SU-DHL-6 (cell line): ENCODE data around the gene VPS13A.

Source experiments
- H2AFZ ChIP-seq: fragments of 200-600 bp; sonication (generic); 2 replicates; pipeline ENCODE4 v1.6.1; 2014; ENCODE audit warnings: low read depth, mild to moderate bottlenecking, moderate library complexity, mixed read lengths, antibody characterized with exemption, low read length; ENCODE audit not compliant: severe bottlenecking
- H3F3A ChIP-seq: fragments of 200-600 bp; shearing (Covaris generic); 2 replicates; pipeline ENCODE4 v1.6.0; 2016; ENCODE audit warnings: antibody characterized with exemption, mild to moderate bottlenecking; ENCODE audit not compliant: insufficient read depth
- H3K27ac ChIP-seq: fragments of 200-600 bp; sonication (generic); 2 replicates; pipeline ENCODE4 v1.5.1; 2016; ENCODE audit warnings: low read depth, mild to moderate bottlenecking, low read length, moderate library complexity, mixed read lengths
- H3K27me3 ChIP-seq: fragments of 200-600 bp; sonication (generic), shearing (Covaris generic); 2 replicates; pipeline ENCODE4 v1.6.0; 2014; ENCODE audit warnings: mild to moderate bottlenecking, low read length
- H3K36me3 ChIP-seq: fragments of 200-600 bp; sonication (generic); 2 replicates; pipeline ENCODE4 v1.6.1; 2014; ENCODE audit warnings: mild to moderate bottlenecking, low read length, mixed read lengths
- H3K4me2 ChIP-seq: fragments of 300-600, 200-600 bp; shearing (Covaris generic), sonication (generic); 2 replicates; pipeline ENCODE4 v1.6.0; 2014; ENCODE audit warnings: low read length, low read depth, mild to moderate bottlenecking; ENCODE audit not compliant: poor library complexity, severe bottlenecking
- H3K4me3 ChIP-seq: fragments of 200-600 bp; sonication (generic); 2 replicates; pipeline ENCODE4 v1.5.1; 2014; ENCODE audit warnings: antibody characterized with exemption, low read length, mild to moderate bottlenecking, mixed read lengths; ENCODE audit not compliant: insufficient read depth, poor library complexity, severe bottlenecking
- H3K79me2 ChIP-seq: fragments of 200-600 bp; sonication (generic); 2 replicates; pipeline ENCODE4 v1.6.1; 2014; ENCODE audit warnings: mild to moderate bottlenecking, low read length, moderate library complexity; ENCODE audit not compliant: insufficient read depth
- H3K9ac ChIP-seq: fragments of 200-600 bp; sonication (generic); 2 replicates; pipeline ENCODE4 v1.7.0; 2014; ENCODE audit warnings: mild to moderate bottlenecking, low read length
- H3K9me2 ChIP-seq: fragments of 200-600 bp; sonication (generic); replicated peaks from 2 replicates; pipeline ENCODE4 v1.6.1; 2014; ENCODE audit warnings: low read length; ENCODE audit not compliant: insufficient read depth
- H3K9me3 ChIP-seq: fragments of 200-600 bp; sonication (generic); 2 replicates; pipeline ENCODE4 v1.6.1; 2014; ENCODE audit warnings: low read length, mixed read lengths; ENCODE audit not compliant: insufficient read depth
- H4K20me1 ChIP-seq: fragments of 200-600 bp; sonication (generic); 2 replicates; pipeline ENCODE4 v1.6.1; 2014; ENCODE audit warnings: low read depth, mild to moderate bottlenecking, antibody characterized with exemption, low read length, moderate library complexity, mixed read lengths
- CTCF ChIP-seq: fragments of 200-600 bp; sonication (generic); IDR thresholded peaks from one replicate; pipeline ENCODE4 v1.5.1; 2017; ENCODE audit warnings: antibody characterized with exemption, mild to moderate bottlenecking, low read length, moderate library complexity; ENCODE audit not compliant: insufficient read depth, poor library complexity, severe bottlenecking
- EZH2phosphoT487 ChIP-seq: fragments of 200-600 bp; sonication (generic), shearing (Covaris generic); conservative IDR thresholded peaks from 2 replicates; pipeline ENCODE4 v1.6.1; 2018; ENCODE audit warnings: mild to moderate bottlenecking, antibody characterized with exemption, low read length, moderate library complexity, mixed read lengths

VPS13A gene

GRCh38 chr9:77469515-77470231 lies 292.3 kb downstream of the VPS13A start:
- no peaks in the 10 kb centered on the region for H3K79me2 ChIP-seq
- TF ChIP-seq CTCF: no peak
- TF ChIP-seq EZH2phosphoT487: no peak
- no peaks in the 10 kb centered on the region for H3F3A ChIP-seq
- no peak overlapping the region for H3K4me3 ChIP-seq
- no peaks in the 10 kb centered on the region for H3K36me3 ChIP-seq
- H3K9me2 ChIP-seq: no peaks in the 10 kb centered on the region
- H3K27me3 ChIP-seq: no peaks in the 10 kb centered on the region
- H3K4me2 ChIP-seq: no peak overlapping the region
- H4K20me1 ChIP-seq: no peaks in the 10 kb centered on the region
- no peak overlapping the region for H3K27ac ChIP-seq
- no peak overlapping the region for H3K9ac ChIP-seq
- H2AFZ ChIP-seq: no peak overlapping the region
- H3K9me3 ChIP-seq: no peaks in the 10 kb centered on the region
